ENCODE data around the gene DDX52.

DNA sequence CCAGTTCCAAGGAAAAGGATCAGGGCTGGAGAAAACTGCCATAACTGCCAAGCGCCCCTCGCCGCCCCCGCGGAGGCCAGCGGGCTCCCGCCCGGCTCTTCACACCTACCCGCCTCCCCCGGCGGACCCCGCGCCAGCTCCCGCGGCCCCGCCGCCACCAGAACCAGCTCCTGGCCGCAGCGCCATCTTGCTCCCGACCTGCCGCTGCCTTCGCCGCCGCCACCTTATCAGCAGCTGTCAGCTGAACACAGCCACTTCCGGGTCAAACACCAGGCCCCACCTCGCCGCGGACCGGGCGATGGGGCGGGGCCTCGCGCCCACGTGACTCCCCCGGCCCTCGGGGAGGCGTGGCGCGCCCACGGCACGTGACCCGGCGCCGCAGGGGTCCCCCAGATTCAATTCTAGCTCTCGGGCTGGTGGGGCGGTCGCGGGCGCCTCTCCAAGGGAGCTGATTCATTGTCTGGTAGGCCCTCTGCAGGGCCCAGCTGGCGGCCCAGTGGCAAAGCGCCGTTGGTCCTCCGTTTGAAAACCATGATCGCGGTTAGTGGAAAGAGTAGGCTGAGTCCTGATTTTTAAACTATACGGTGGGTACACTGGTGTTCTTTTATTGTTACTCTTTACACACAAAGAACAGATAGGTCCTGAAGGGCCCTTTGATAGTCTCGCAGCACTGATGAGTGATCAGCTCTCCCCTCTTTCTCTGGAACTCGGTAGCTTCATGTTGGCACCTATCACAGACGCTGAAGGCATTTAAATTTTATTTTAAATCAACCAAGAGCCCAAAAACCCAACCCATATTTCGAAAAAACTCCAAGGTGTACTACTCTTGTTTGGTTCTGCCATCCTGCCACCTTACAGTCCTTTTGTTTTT is 33.8 kb downstream of the DDX52 start, which contains the start of gene SYNRG:
- TF ChIP-seq CTCF (conservative IDR thresholded peaks at IDR 0.05 in 1 of 2, IDR thresholded peaks at IDR 0.05 in 1 of 2; ENCODE audit: low read depth in 1 of 2, low read length in 2 of 2) (peak in 1 of 2 donors; percentile 32), EZH2 (IDR thresholded peaks at IDR 0.05; ENCODE audit: low read length, missing control alignments) (no peak)

Data from fibroblast of lung (primary cell).